Spleen (tissue), 11 donors: ENCODE results near the gene C1QA. TPM values are rescaled to one million over a fixed set of nuclear protein-coding genes. Genes with fewer than 3 reads are reported as not detected.
"Not testable (repeated sequence)": the region's sequence is repeated elsewhere in the genome, so short reads cannot be mapped to it uniquely, and the experiment has no call there.

Source experiments
- DNase-seq: peaks from one replicate; pipeline ENCODE4 v3.0.0-alpha.2; 2020
- H3K27ac ChIP-seq, 8 donors: fragments of 200-600 bp; sonication (generic) in 7 of 8; 1 replicate in 4 of 8; 2 replicates in 4 of 8; pipeline versions ENCODE4 v1.5.0 to v1.8.0; 2016 to 2021; ENCODE audit warnings: inconsistent platforms in 4 of 8, mild to moderate bottlenecking in 4 of 8, moderate library complexity in 1 of 8
- H3K27me3 ChIP-seq, 7 donors: fragments of 200-600 bp; sonication (generic) in 6 of 7; replicated peaks in 1 of 7; 1 replicate in 4 of 7; 2 replicates in 3 of 7; pipeline versions ENCODE4 v1.5.0 to v1.8.0; 2016 to 2021; ENCODE audit warnings: inconsistent platforms in 3 of 7, mild to moderate bottlenecking in 1 of 7
- H3K36me3 ChIP-seq, 6 donors: fragments of 200-600 bp; sonication (generic) in 5 of 6; 1 replicate in 4 of 6; 2 replicates in 2 of 6; pipeline versions ENCODE4 v1.5.0 to v1.8.0; 2016 to 2021; ENCODE audit warnings: inconsistent platforms in 2 of 6
- H3K4me1 ChIP-seq, 6 donors: fragments of 200-600 bp; sonication (generic) in 5 of 6; 1 replicate in 3 of 6; 2 replicates in 3 of 6; pipeline versions ENCODE4 v1.5.0 to v1.8.0; 2016 to 2021; ENCODE audit warnings: inconsistent platforms in 3 of 6
- H3K4me3 ChIP-seq, 8 donors: fragments of 200-600 bp; sonication (generic) in 7 of 8; 1 replicate in 4 of 8; 2 replicates in 4 of 8; pipeline versions ENCODE4 v1.5.0 to v1.8.0; 2016 to 2021; ENCODE audit warnings: inconsistent platforms in 4 of 8, mild to moderate bottlenecking in 4 of 8, moderate library complexity in 2 of 8
- H3K9me3 ChIP-seq, 8 donors: fragments of 200-600 bp; sonication (generic) in 7 of 8; 1 replicate in 4 of 8; 2 replicates in 4 of 8; pipeline versions ENCODE4 v1.5.0 to v1.8.0; 2016 to 2021; ENCODE audit warnings: inconsistent platforms in 4 of 8
- POLR2A ChIP-seq, 3 donors: fragments of 450-650 bp; IDR thresholded peaks; one replicate each; pipeline ENCODE4 v1.5.1; 2017; ENCODE audit warnings: antibody characterized with exemption in 3 of 3, mild to moderate bottlenecking in 1 of 3
- POLR2AphosphoS5 ChIP-seq, 3 donors: sonication (generic); formaldehyde crosslinking; IDR thresholded peaks; one replicate each; pipeline ENCODE4 v1.5.1; 2017; ENCODE audit warnings: antibody characterized with exemption in 3 of 3
- WGBS, 5 donors: extraction: QIAGEN DNeasy Blood & Tissue Kit in 3 of 5; methylation state at CpG; one replicate each; pipeline versions ENCODE4 v1.1.5 to v1.1.7; 2013 to 2018; 5-methylcytosine and 5-hydroxymethylcytosine counted together
- intact Hi-C: fragments of 100-400 bp; cut with DNase I; formaldehyde crosslinking; loops from one replicate; pipeline ENCODE4 v1.15.0; 2023; ENCODE audit warnings: low total_unique reads
- polyA plus RNA-seq, 3 donors: library from polyadenylated mRNA; stranded (reverse); fragments of 200-250 nt; gene quantifications; one replicate each; pipeline ENCODE4 v1.2.1, GENCODE V29; 2013
- total RNA-seq, 7 donors: library from RNA; depleted of rRNA in 3 of 7; stranded (reverse); fragments of >200 nt in 3 of 7; fragmentation: NEBNext Ultra II Directional in 4 of 7; extraction: Animal tissue kit (Norgen Biotek cat#: 25700) in 4 of 7; gene quantifications; one replicate each; pipeline versions ENCODE4 v1.1.0 to v1.2.1, GENCODE V29; 2016 to 2021
- TF ChIP-seq, protein P1 (sequence below), 11 experiments: fragments of 200-600 bp in 7 of 11; fragments of 450-650 bp in 4 of 11; sonication (generic) in 4 of 11; IDR thresholded peaks in 8 of 11; conservative IDR thresholded peaks in 3 of 11; 1 replicate in 7 of 11; 2 replicates in 4 of 11; pipeline versions ENCODE4 v1.4.0 to v1.8.0; 2016 to 2021; ENCODE audit warnings: antibody characterized with exemption in 11 of 11, inconsistent platforms in 4 of 11, mild to moderate bottlenecking in 1 of 11
- donor health status: healthy with polysubstance abuse.
- donor health status: DM: no; HTN: no; CAD: no; lungs with moderate emphysema.
- donor health status: DM: no; HTN: no; CAD: no.
- donor health status: Bipolar disorder and iron deficiency.
- donor health status: healthy.
- donor health status: DM: no; HTN: no; CAD: no.
- donor health status: DM: yes; HTN: yes; CAD: no.

Gene C1QA
- total and polyA plus RNA-seq, 10 donors: 296 to 1,485 (median 925) TPM

DNA sequence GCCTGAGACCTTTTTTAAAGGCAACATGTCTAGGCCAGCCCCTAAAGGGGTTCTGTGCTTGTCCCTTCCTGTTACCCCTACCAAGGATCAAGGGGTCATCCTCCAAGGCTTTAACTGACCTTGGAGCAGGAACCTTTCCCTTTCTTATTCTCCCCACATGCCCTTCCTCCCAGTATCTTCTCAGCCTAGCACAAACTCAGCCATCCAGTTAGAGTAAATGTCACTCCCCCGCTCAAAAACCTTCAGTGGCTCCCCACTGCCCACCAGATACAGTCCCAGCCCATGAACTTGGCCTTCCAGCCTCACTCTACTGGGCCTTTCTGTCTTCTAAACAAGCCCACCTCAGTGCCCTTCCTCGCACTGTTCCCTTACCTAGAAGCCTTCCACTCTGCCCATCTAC is 25.5 kb downstream of the C1QA start:
- Histone ChIP-seq H3K9me3 (no peaks in the 10 kb centered on the region), H3K4me1 (peaks cover 0 to 12% (median 9%) of the 10 kb centered on the region in 6 donors), H3K4me3 (no peak overlapping the region), H3K36me3 (peaks cover 0 to 27% (median 0%) of the 10 kb centered on the region in 6 donors), H3K27ac (no peak overlapping the region), H3K27me3 (peaks cover 0 to 9% (median 0%) of the 10 kb centered on the region in 7 donors)
- DNase-seq: no peak
- intact Hi-C loops: loop anchor here (10.0 kb wide), 1 partner anchor 273 kb away; no protein-coding TSS in a partner anchor
- TF ChIP-seq, protein P1, sequence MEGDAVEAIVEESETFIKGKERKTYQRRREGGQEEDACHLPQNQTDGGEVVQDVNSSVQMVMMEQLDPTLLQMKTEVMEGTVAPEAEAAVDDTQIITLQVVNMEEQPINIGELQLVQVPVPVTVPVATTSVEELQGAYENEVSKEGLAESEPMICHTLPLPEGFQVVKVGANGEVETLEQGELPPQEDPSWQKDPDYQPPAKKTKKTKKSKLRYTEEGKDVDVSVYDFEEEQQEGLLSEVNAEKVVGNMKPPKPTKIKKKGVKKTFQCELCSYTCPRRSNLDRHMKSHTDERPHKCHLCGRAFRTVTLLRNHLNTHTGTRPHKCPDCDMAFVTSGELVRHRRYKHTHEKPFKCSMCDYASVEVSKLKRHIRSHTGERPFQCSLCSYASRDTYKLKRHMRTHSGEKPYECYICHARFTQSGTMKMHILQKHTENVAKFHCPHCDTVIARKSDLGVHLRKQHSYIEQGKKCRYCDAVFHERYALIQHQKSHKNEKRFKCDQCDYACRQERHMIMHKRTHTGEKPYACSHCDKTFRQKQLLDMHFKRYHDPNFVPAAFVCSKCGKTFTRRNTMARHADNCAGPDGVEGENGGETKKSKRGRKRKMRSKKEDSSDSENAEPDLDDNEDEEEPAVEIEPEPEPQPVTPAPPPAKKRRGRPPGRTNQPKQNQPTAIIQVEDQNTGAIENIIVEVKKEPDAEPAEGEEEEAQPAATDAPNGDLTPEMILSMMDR (IDR thresholded peaks at IDR 0.05 in 8 of 11, conservative IDR thresholded peaks at IDR 0.05 in 3 of 11): no peak
- no peak for TF ChIP-seq POLR2AphosphoS5 (IDR thresholded peaks at IDR 0.05)
- no peak for TF ChIP-seq POLR2A (IDR thresholded peaks at IDR 0.05)
- 79 to 92% (median 85%) methylated on average over 2 of the region's 2 CpGs for WGBS, 5 donors

DNA sequence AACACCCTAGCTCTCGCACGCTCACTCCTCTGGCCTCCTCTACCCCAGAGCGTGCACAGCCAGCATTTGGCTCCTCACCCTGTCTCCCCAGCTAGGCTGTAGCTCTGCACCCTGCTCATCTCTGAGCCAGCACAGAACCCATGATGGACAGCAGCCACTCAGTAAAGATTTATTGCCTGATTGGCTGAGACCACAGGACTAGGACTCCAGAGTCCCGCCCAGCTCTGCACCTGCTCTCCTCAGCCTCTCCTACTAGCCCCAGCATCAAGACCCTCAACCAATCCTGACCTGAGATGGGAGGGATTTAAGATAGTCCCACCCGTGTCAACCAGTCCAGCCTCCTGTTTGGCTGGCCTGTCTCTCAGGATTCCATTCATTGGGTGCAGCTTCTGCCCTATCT is 25.9 kb downstream of the C1QA start:
- TF ChIP-seq POLR2A (IDR thresholded peaks at IDR 0.05) (no peak), POLR2AphosphoS5 (IDR thresholded peaks at IDR 0.05) (peak; percentile 41 to 82 (median 81))
- Histone ChIP-seq H3K27me3 (peaks cover 0 to 7% (median 0%) of the 10 kb centered on the region in 7 donors), H3K36me3 (peaks cover 0 to 27% (median 0%) of the 10 kb centered on the region in 6 donors), H3K27ac (no peak overlapping the region), H3K4me3 (no peak overlapping the region), H3K9me3 (no peaks in the 10 kb centered on the region), H3K4me1 (peaks cover 0 to 16% (median 12%) of the 10 kb centered on the region in 6 donors)
- DNase-seq: no peak
- intact Hi-C loops: loop anchor here (10.0 kb wide), 1 partner anchor 272 kb away; no protein-coding TSS in a partner anchor
- WGBS, 5 donors: 67 to 74% (median 73%) methylated on average over 5 of the region's 5 CpGs

DNA sequence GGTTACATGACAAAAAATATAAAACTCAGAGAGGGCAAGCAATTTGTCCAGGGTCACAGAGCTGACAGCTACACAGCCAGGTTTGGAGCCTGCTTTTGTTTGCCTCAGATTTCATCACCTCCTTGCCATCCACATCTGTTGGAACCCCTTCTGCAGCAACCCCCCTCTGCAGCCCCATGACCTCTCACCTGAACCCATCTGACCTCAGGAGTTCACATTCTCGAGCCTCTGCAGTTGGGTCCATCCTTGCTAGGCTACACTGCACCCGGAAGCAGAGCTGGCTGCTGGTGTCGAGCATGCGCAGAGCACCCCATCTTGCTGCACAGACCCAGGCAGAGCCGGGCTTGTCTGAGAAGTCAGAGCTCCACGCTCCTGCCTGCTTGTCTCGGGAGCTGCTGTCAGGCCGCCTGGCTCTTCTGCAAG is 26.6 kb downstream of the C1QA start:
- Histone ChIP-seq H3K4me1 (peaks cover 0 to 23% (median 14%) of the 10 kb centered on the region in 6 donors), H3K9me3 (no peaks in the 10 kb centered on the region), H3K27me3 (peaks cover 0 to 9% (median 0%) of the 10 kb centered on the region in 7 donors), H3K27ac (no peak overlapping the region), H3K4me3 (no peak overlapping the region), H3K36me3 (peaks cover 0 to 27% (median 0%) of the 10 kb centered on the region in 6 donors)
- DNase-seq: no peak
- peak; percentile 63 to 73 (median 67) for TF ChIP-seq POLR2AphosphoS5 (IDR thresholded peaks at IDR 0.05)
- no peak for TF ChIP-seq POLR2A (IDR thresholded peaks at IDR 0.05)
- intact Hi-C loops: loop anchor here (10.0 kb wide), 1 partner anchor 272 kb away; no protein-coding TSS in a partner anchor
- 40 to 87% (median 81%) methylated on average over 1 to 8 of the region's 8 CpGs for WGBS, 5 donors

DNA sequence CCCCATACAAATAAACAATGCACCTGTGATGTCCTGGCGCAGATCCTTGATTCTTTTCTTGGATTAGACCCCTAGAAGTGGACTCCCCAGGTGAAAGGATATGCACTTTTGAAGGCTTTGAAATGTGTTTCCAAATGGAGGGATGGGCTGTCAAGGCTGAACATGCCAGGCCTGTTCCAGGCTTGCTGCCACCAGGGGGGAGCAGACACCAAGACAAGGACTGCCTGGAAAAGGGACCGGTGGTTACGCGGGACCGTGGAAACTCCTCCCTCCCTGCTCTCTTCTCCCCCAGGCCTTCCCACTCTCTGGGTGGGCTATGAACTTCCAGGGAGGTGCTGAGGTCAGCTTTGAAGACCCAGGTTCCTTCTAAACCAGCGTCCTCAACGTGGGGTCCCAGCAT is 29.3 kb downstream of the C1QA start:
- intact Hi-C loops: loop anchor here (10.0 kb wide), 1 partner anchor 269 kb away; no protein-coding TSS in a partner anchor
- WGBS, 5 donors: 40 to 76% (median 56%) methylated on average over 7 of the region's 7 CpGs
- H3K27ac ChIP-seq: peak overlapping the region in 3 of 8 donors; percentile 23 to 54 (median 26)
- TF ChIP-seq, protein P1 (IDR thresholded peaks at IDR 0.05 in 8 of 11, conservative IDR thresholded peaks at IDR 0.05 in 3 of 11): peak in 9 of 11 experiments; percentile 13 to 67 (median 51)
- no peak for TF ChIP-seq POLR2AphosphoS5 (IDR thresholded peaks at IDR 0.05)
- peaks cover 0 to 30% (median 14%) of the 10 kb centered on the region in 6 donors for H3K4me1 ChIP-seq
- H3K9me3 ChIP-seq: no peaks in the 10 kb centered on the region
- H3K36me3 ChIP-seq: peaks cover 0 to 8% (median 0%) of the 10 kb centered on the region in 6 donors
- no peak for DNase-seq
- H3K4me3 ChIP-seq: no peak overlapping the region
- H3K27me3 ChIP-seq: peaks cover 0 to 18% (median 0%) of the 10 kb centered on the region in 7 donors

DNA sequence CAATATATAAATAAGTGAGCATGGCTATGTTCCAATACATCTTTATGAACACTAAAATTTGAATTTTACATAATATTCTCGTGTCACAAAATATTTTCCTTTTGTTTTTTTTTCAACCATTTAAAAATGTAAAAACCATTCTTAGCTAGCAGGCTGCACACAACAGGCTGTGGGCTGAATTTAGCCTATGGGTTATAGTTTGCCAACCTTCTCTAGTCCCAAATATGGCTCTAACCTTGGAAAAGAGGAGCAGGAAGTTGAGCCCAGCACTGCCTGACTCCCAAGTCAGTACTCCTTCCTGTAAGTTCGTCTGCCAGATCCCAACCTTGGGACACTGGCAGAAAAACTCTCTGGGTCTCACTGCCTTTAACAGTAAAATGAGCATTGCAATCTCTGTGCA is 30.0 kb downstream of the C1QA start:
- Histone ChIP-seq H3K4me1 (peaks cover 0 to 30% (median 14%) of the 10 kb centered on the region in 6 donors), H3K27ac (peak overlapping the region in 3 of 8 donors; percentile 28 to 54 (median 32)), H3K9me3 (no peaks in the 10 kb centered on the region), H3K36me3 (peaks cover 0 to 2% (median 0%) of the 10 kb centered on the region in 6 donors), H3K4me3 (no peak overlapping the region), H3K27me3 (peaks cover 0 to 24% (median 0%) of the 10 kb centered on the region in 7 donors)
- intact Hi-C loops: loop anchor here (10.0 kb wide), 1 partner anchor 268 kb away; no protein-coding TSS in a partner anchor
- TF ChIP-seq, protein P1 (IDR thresholded peaks at IDR 0.05 in 8 of 11, conservative IDR thresholded peaks at IDR 0.05 in 3 of 11): no peak
- TF ChIP-seq POLR2AphosphoS5 (IDR thresholded peaks at IDR 0.05) (no peak), POLR2A (IDR thresholded peaks at IDR 0.05) (no peak)
- 39 to 57% (median 48%) methylated on average over 2 of the region's 2 CpGs for WGBS, 5 donors
- no peak for DNase-seq

DNA sequence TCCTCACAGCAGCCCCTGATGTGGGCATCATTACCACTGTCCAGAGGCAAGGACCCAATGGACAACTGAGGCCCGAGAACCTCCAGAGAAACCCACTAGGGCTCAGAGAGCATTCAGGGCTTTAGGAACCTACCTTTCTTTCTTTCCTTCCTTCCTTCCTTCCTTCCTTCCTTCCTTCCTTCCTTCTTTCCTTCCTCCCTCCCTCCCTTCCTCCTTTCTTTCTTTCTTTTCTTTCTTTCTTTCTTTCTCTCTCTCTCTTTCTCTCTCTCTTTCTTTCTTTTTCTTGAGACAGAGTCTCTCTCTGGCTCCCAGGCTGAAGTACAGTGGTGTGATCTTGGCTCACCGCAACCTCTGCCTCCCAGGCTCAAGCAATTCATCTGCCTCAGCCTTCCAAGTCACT is 32.4 kb downstream of the C1QA start:
- peaks cover 0 to 48% (median 0%) of the 10 kb centered on the region in 7 donors for H3K27me3 ChIP-seq
- DNase-seq, H3K9me3 ChIP-seq, H3K36me3 ChIP-seq, H3K27ac ChIP-seq, H3K4me3 ChIP-seq: not testable (repeated sequence)
- peaks cover 0 to 30% (median 14%) of the 10 kb centered on the region in 6 donors for H3K4me1 ChIP-seq
- WGBS, 5 donors: 66 to 94% (median 89%) methylated on average over 2 of the region's 2 CpGs
- intact Hi-C loops: loop anchor here (10.0 kb wide), 1 partner anchor 266 kb away; no protein-coding TSS in a partner anchor
